22Rv1 (cell line): ENCODE data around the gene NDUFA13.

Source experiments
- H3K27ac ChIP-seq: fragments of 450-650 bp; 2 replicates; pipeline ENCODE4 v1.5.1; 2017
- ZFX ChIP-seq: fragments of 450-650 bp; IDR thresholded peaks from 2 replicates; pipeline ENCODE4 v1.6.1; 2017; ENCODE audit warnings: antibody characterized with exemption, borderline replicate concordance
- TF ChIP-seq, protein P1 (sequence below): fragments of 450-650 bp; IDR thresholded peaks from 2 replicates; pipeline ENCODE4 v1.5.1; 2017; ENCODE audit warnings: mild to moderate bottlenecking

The NDUFA13 gene

DNA sequence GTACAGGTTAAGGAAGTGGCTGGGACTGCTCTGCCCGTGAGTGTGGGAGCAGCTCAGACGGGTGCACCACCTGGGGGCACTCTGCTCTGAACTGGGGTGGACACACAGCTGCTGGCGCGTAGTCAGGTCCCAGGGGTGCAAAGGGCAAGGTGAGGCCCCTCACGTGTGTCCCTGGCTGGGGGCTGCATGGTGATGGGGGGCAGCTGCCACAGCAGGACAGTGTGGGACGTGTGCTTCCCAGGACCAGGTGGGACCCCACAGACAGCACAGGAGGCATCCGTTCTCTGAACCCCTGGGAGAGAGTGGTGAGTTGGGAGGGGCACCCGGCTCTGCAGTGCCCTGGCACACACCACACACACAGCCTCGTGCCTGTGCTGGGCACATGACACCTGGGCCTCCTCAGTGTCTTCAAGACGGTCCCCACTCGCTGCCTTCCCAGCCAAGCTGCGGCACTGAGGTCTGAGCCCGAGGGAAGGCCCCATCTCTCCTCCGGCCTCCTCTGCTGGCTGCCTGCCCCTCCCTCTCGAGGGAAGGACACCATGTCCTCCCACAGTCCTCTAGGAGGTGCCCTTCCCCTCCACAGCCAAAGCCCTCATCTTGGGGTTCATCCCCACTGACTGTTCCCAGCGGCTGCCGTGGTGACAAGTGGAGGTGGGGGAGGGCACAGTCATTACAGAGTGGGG, 46.8 kb downstream of the NDUFA13 start:
- no peak for TF ChIP-seq ZFX
- TF ChIP-seq, protein P1, sequence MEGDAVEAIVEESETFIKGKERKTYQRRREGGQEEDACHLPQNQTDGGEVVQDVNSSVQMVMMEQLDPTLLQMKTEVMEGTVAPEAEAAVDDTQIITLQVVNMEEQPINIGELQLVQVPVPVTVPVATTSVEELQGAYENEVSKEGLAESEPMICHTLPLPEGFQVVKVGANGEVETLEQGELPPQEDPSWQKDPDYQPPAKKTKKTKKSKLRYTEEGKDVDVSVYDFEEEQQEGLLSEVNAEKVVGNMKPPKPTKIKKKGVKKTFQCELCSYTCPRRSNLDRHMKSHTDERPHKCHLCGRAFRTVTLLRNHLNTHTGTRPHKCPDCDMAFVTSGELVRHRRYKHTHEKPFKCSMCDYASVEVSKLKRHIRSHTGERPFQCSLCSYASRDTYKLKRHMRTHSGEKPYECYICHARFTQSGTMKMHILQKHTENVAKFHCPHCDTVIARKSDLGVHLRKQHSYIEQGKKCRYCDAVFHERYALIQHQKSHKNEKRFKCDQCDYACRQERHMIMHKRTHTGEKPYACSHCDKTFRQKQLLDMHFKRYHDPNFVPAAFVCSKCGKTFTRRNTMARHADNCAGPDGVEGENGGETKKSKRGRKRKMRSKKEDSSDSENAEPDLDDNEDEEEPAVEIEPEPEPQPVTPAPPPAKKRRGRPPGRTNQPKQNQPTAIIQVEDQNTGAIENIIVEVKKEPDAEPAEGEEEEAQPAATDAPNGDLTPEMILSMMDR: no peak
- H3K27ac ChIP-seq: no peak overlapping the region

GRCh38 chr19:19563348-19563848, 47.4 kb downstream of the NDUFA13 start:
- TF ChIP-seq, protein P1: no peak
- TF ChIP-seq ZFX: no peak
- no peak overlapping the region for H3K27ac ChIP-seq

DNA sequence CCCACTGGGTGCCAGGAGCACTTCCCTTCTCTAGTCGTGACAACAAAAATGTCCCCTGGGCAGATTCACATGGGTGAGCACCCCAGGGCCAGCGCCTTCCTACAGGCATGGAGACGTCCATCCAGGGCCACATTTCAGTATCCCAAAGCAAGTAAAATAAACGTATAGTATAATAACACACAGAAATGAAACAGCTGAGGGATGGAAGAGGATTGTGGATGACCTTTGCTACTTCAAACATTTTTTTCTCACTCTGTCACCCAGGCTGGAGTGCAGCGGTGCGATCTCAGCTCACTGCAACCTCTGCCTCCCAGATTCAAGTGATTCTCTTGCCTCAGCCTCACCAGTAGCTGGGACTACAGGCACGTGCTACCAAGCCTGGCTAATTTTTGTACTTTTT, 50.3 kb downstream of the NDUFA13 start:
- no peak overlapping the region for H3K27ac ChIP-seq
- TF ChIP-seq ZFX: no peak
- TF ChIP-seq, protein P1: no peak

DNA sequence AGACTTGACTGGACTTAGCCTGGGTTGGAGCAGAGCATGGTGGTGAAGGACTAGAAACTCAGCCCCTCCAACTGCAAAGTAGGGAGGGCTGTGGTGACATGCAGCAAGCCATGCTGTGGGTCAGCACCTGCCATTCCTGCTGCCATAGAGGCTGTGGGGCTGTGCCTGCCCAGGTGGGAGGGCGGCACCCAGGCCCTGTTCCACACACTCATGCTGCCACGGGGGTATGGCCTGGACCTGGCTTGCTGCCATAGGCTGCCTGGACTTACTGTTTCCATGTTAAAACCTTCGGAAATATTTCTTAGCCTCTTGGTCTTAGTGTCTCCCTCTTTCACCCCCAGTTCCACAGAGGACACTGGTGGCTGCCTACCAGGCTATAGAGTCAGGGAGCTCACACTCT, 51.4 kb downstream of the NDUFA13 start:
- TF ChIP-seq ZFX: no peak
- TF ChIP-seq, protein P1: no peak
- H3K27ac ChIP-seq: no peak overlapping the region

DNA sequence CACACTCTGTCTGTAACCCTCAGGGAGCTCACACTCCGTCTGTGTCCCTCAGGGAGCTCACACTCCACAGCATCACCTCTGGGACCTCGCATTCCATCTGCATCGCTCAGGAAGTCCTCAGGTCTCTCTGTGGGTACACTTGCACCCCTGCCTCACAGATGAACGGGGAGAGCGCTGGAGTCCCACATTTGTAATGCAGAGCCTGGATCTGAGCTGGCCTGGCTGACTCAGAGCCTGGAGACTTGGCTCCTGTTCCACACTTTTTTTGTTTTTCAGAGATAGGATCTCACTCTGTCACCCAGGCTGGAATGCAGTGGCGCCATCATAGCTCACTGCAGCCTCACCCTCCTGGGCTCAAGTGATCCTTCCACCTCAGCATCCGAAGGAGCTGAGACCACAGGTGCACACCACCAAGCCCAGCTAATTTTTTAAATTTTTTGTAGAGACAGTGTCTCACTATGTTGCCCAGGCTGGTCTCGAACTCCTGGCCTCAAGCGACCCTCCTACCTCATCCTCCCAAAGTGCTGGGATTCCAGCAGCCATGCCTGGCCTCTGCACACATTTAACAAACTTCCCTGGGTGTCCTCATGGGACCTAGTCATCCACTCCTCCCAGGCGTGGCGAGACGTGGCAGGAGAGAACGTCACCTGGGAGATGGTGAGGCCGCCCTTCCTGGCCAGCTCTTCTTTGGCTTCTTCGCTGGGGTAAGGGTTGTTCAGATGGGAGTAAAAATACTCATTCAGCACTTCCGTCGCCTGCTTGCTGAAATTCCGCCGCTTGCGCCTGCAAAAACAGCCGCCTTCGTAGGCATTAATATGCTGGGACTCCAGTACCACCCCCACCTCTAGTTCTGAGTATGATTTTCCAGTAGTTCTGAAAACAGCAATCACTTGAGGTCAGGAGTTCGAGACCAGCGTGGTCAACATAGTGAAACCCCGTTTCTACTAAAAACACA, 53.1 kb downstream of the NDUFA13 start:
- no peak for TF ChIP-seq ZFX
- TF ChIP-seq, protein P1: no peak
- H3K27ac ChIP-seq: no peak overlapping the region

DNA sequence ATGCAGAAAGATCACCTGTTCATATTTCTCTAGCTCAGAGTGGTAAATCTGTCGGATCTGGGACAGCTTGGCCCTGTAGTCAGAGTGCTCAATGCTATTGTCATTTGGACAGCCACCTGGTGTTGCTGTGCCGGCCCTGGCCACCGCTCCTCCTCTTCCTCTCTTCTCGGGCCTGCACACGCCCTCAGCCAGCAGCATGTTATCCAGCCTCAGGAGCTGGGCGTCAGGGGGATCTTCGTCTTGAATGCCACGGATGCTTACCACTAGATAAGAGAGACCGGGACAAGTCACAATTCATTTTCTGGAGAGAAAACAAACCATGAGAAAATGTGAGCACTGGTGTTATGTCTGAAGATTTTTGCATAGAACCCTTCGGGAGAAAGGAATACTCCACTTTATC, 54.5 kb downstream of the NDUFA13 start:
- H3K27ac ChIP-seq: no peak overlapping the region
- TF ChIP-seq, protein P1: no peak
- no peak for TF ChIP-seq ZFX

- TF ChIP-seq ZFX: no peak
- TF ChIP-seq, protein P1: no peak
- H3K27ac ChIP-seq: no peak overlapping the region
These were observed 55.2 kb downstream of the NDUFA13 start for GRCh38 chr19:19571071-19571786.
